Loucy (cell line): ENCODE data around the gene TRAF3.

Experiments
- H2AFZ ChIP-seq: fragments of 200-600 bp; sonication (generic); 2 replicates; pipeline ENCODE4 v1.6.0; 2016; ENCODE audit warnings: antibody characterized with exemption, mild to moderate bottlenecking, low read length, moderate library complexity
- H3F3A ChIP-seq: fragments of 200-600 bp; 2 replicates; pipeline ENCODE4 v1.6.0; 2016; ENCODE audit warnings: antibody characterized with exemption, low read depth, mild to moderate bottlenecking
- H3K27me3 ChIP-seq: fragments of 200-600 bp; sonication (generic); 2 replicates; pipeline ENCODE4 v1.6.1; 2014; ENCODE audit warnings: low read length, mild to moderate bottlenecking; ENCODE audit not compliant: insufficient read depth, poor library complexity, severe bottlenecking
- H3K36me3 ChIP-seq: fragments of 200-600 bp; sonication (generic); 2 replicates; pipeline ENCODE4 v1.6.1; 2016; ENCODE audit warnings: low read length; ENCODE audit not compliant: insufficient read depth
- H3K4me1 ChIP-seq: fragments of 200-600 bp; sonication (generic); 2 replicates; pipeline ENCODE4 v1.5.1; 2014; ENCODE audit warnings: low read length, mild to moderate bottlenecking; ENCODE audit not compliant: insufficient read depth, poor library complexity, severe bottlenecking
- H3K4me2 ChIP-seq: fragments of 200-600 bp; sonication (generic); 2 replicates; pipeline ENCODE4 v1.6.0; 2014; ENCODE audit warnings: antibody characterized with exemption, low read length, low read depth, mild to moderate bottlenecking; ENCODE audit not compliant: poor library complexity, severe bottlenecking
- H3K4me3 ChIP-seq: fragments of 200-600 bp; sonication (generic); 2 replicates; pipeline ENCODE4 v1.5.1; 2014; ENCODE audit warnings: low read length, mild to moderate bottlenecking, mixed read lengths; ENCODE audit not compliant: poor library complexity, severe bottlenecking
- H3K79me2 ChIP-seq: fragments of 200-600 bp; sonication (generic); 2 replicates; pipeline ENCODE4 v1.6.1; 2014; ENCODE audit warnings: low read length; ENCODE audit not compliant: insufficient read depth
- H3K9ac ChIP-seq: fragments of 200-600 bp; sonication (generic); 2 replicates; pipeline ENCODE4 v1.6.0; 2014; ENCODE audit warnings: mild to moderate bottlenecking, low read depth, low read length, moderate library complexity; ENCODE audit not compliant: poor library complexity, severe bottlenecking
- H3K9me2 ChIP-seq: fragments of 200-600 bp; sonication (generic); replicated peaks from 2 replicates; pipeline ENCODE4 v1.6.1; 2016; ENCODE audit warnings: low read depth, low read length, mixed read lengths
- H3K9me3 ChIP-seq: fragments of 200-600 bp; sonication (generic); 2 replicates; pipeline ENCODE4 v1.6.1; 2014; ENCODE audit warnings: mild to moderate bottlenecking, antibody characterized with exemption, low read length, low read depth; ENCODE audit not compliant: insufficient read depth
- H4K20me1 ChIP-seq: fragments of 200-600 bp; sonication (generic); 2 replicates; pipeline ENCODE4 v1.6.0; 2014; ENCODE audit warnings: antibody characterized with exemption, low read length, mild to moderate bottlenecking; ENCODE audit not compliant: insufficient read depth, poor library complexity, severe bottlenecking
- EZH2phosphoT487 ChIP-seq: fragments of 200-600 bp; IDR thresholded peaks from 2 replicates; pipeline ENCODE4 v1.6.1; 2018; ENCODE audit warnings: antibody characterized with exemption, mild to moderate bottlenecking, moderate library complexity, borderline replicate concordance
- TF ChIP-seq, protein P1 (sequence below): fragments of 200-600 bp; sonication (generic); conservative IDR thresholded peaks from 2 replicates; pipeline ENCODE4 v1.5.1; 2014; ENCODE audit warnings: mild to moderate bottlenecking, antibody characterized with exemption, low read length

Gene TRAF3

DNA sequence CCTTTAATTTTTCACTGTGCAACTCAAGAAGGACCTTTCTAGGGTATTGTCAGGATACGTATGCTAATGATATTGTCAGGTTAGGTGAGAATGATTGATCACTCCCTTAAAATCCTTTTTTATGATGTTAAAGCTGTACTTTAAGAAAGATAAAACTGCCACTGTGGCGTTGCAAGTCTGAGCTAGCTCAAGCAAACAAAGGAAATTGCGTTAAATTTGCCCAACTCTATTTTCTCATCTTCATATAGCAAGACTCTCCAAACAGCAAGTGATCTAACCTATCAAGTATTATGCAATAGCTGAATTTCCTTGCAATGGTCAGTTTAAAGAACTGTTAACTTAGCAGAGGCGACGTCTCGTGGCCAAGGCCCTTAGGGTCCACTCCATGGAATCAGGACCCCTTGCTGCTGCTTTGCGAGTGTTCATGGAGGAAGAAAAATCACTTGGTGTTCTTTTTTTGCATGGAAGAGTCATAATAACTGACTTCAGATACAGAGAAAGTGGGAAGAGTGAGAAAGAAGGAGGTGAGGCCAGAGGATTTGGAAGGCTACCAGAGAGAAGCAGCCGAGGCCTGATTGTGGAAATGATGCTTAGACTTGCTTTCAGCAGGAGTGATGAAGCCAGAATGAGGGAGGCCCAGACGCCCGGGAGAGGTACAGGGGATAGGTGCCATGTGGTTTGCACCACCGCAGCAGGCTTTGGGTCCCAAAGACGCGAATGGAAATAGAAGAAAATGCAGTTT lies 2.5 kb downstream of the TRAF3 start:
- peaks cover 16% of the 10 kb centered on the region for H4K20me1 ChIP-seq
- H3K4me1 ChIP-seq: peaks cover 28% of the 10 kb centered on the region

DNA sequence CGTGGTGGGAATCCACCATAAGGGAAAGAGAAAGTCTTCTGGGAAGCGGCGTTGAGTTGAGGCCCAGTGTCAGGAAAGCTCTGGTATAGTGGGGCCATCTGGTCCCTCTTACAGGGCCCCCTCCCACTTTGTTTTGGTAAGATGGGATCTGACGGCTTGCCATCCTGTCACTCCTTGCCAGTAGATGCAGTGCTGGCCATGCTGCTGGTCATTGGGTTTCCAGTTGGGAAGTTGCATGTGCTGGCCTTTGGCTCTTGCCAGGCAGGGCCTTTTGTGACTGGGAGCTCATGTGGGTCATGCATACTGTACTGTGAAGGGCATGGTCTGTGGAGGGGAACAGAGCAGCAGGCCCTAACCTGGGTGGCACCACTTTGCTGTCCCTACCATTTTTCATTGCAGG lies 3.8 kb downstream of the TRAF3 start:
- no peaks in the 10 kb centered on the region for H3K36me3 ChIP-seq
- no peak for TF ChIP-seq EZH2phosphoT487
- TF ChIP-seq, protein P1, sequence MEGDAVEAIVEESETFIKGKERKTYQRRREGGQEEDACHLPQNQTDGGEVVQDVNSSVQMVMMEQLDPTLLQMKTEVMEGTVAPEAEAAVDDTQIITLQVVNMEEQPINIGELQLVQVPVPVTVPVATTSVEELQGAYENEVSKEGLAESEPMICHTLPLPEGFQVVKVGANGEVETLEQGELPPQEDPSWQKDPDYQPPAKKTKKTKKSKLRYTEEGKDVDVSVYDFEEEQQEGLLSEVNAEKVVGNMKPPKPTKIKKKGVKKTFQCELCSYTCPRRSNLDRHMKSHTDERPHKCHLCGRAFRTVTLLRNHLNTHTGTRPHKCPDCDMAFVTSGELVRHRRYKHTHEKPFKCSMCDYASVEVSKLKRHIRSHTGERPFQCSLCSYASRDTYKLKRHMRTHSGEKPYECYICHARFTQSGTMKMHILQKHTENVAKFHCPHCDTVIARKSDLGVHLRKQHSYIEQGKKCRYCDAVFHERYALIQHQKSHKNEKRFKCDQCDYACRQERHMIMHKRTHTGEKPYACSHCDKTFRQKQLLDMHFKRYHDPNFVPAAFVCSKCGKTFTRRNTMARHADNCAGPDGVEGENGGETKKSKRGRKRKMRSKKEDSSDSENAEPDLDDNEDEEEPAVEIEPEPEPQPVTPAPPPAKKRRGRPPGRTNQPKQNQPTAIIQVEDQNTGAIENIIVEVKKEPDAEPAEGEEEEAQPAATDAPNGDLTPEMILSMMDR: no peak
- H3F3A ChIP-seq: no peaks in the 10 kb centered on the region
- H3K4me1 ChIP-seq: peaks cover 28% of the 10 kb centered on the region
- peaks cover 19% of the 10 kb centered on the region for H4K20me1 ChIP-seq
- H3K4me3 ChIP-seq: no peak overlapping the region
- no peaks in the 10 kb centered on the region for H3K9me3 ChIP-seq
- H3K9ac ChIP-seq: no peak overlapping the region
- no peak overlapping the region for H2AFZ ChIP-seq
- peaks cover 79% of the 10 kb centered on the region for H3K79me2 ChIP-seq
- H3K27me3 ChIP-seq: no peaks in the 10 kb centered on the region
- peak overlapping the region; percentile 82 for H3K4me2 ChIP-seq
- no peaks in the 10 kb centered on the region for H3K9me2 ChIP-seq

More for the DNA sequence above, 2.5 kb downstream of the TRAF3 start:
- TF ChIP-seq, protein P1: no peak
- TF ChIP-seq EZH2phosphoT487: no peak
- H3K36me3 ChIP-seq: no peaks in the 10 kb centered on the region
- H3K4me2 ChIP-seq: peak overlapping the region; percentile 82
- H2AFZ ChIP-seq: no peak overlapping the region
- peak overlapping the region; percentile 91 for H3K4me3 ChIP-seq
- H3K9ac ChIP-seq: peak overlapping the region; percentile 17
- no peaks in the 10 kb centered on the region for H3F3A ChIP-seq
- no peaks in the 10 kb centered on the region for H3K27me3 ChIP-seq
- H3K9me3 ChIP-seq: no peaks in the 10 kb centered on the region
- no peaks in the 10 kb centered on the region for H3K9me2 ChIP-seq
- H3K79me2 ChIP-seq: peaks cover 66% of the 10 kb centered on the region

DNA sequence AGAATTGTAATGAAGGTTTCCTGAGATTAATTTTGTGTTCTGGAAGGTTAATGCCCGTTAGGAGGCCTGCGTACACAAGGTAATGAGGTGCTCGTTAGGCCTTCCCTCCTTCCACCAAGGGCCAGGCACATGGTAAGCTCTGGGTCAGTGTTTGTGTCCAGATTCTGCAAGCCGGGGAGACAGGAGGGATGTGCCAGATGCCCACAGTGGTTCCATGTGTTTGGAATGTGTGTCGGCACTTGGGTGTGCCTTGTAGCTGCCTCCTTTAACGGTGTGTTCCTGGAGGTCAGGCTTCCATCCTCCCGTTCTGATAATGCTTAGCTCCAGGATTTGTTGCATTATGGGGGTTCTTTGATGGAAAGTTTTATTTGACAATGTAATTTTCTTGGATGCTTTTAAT lies 5.7 kb downstream of the TRAF3 start:
- Histone ChIP-seq H3K4me3 (no peak overlapping the region), H3F3A (no peaks in the 10 kb centered on the region), H3K4me1 (peaks cover 28% of the 10 kb centered on the region), H3K36me3 (no peaks in the 10 kb centered on the region), H3K9me2 (no peaks in the 10 kb centered on the region), H4K20me1 (peaks cover 26% of the 10 kb centered on the region), H3K27me3 (no peaks in the 10 kb centered on the region), H3K4me2 (peak overlapping the region; percentile 27), H3K9ac (no peak overlapping the region), H3K9me3 (no peaks in the 10 kb centered on the region), H3K79me2 (peaks cover 95% of the 10 kb centered on the region), H2AFZ (no peak overlapping the region)
- TF ChIP-seq, protein P1: no peak
- no peak for TF ChIP-seq EZH2phosphoT487
